Measurements from ENCODE around the gene TPCN1.

DNA sequence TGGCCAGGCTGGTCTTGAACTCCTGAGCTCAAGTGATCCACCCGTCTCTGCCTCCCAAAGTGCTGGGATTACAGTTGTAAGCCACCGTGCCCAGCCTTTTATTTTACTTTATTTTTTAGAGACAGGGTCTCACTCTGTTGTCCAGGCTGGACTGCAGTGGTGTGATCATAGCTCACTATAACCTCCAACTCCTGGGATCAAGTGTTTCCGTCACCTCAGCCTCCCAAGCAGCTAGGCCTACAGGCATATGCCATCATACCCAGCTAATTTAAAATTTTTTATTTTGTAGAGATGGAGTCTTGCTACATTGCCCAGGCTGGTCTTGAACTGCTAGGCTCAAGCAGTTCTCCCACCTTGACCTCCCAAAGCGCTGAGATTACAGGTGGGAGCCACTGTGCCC lies 3.7 kb downstream of the TPCN1 start:
- TF ChIP-seq, protein P1, sequence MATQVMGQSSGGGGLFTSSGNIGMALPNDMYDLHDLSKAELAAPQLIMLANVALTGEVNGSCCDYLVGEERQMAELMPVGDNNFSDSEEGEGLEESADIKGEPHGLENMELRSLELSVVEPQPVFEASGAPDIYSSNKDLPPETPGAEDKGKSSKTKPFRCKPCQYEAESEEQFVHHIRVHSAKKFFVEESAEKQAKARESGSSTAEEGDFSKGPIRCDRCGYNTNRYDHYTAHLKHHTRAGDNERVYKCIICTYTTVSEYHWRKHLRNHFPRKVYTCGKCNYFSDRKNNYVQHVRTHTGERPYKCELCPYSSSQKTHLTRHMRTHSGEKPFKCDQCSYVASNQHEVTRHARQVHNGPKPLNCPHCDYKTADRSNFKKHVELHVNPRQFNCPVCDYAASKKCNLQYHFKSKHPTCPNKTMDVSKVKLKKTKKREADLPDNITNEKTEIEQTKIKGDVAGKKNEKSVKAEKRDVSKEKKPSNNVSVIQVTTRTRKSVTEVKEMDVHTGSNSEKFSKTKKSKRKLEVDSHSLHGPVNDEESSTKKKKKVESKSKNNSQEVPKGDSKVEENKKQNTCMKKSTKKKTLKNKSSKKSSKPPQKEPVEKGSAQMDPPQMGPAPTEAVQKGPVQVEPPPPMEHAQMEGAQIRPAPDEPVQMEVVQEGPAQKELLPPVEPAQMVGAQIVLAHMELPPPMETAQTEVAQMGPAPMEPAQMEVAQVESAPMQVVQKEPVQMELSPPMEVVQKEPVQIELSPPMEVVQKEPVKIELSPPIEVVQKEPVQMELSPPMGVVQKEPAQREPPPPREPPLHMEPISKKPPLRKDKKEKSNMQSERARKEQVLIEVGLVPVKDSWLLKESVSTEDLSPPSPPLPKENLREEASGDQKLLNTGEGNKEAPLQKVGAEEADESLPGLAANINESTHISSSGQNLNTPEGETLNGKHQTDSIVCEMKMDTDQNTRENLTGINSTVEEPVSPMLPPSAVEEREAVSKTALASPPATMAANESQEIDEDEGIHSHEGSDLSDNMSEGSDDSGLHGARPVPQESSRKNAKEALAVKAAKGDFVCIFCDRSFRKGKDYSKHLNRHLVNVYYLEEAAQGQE (tag by site-specific recombination; IDR thresholded peaks at IDR 0.05) = no peak
- TF ChIP-seq, protein P2, sequence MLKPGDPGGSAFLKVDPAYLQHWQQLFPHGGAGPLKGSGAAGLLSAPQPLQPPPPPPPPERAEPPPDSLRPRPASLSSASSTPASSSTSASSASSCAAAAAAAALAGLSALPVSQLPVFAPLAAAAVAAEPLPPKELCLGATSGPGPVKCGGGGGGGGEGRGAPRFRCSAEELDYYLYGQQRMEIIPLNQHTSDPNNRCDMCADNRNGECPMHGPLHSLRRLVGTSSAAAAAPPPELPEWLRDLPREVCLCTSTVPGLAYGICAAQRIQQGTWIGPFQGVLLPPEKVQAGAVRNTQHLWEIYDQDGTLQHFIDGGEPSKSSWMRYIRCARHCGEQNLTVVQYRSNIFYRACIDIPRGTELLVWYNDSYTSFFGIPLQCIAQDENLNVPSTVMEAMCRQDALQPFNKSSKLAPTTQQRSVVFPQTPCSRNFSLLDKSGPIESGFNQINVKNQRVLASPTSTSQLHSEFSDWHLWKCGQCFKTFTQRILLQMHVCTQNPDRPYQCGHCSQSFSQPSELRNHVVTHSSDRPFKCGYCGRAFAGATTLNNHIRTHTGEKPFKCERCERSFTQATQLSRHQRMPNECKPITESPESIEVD (tag by site-specific recombination; IDR thresholded peaks at IDR 0.05) = no peak
- TF ChIP-seq GFI1B (tag by site-specific recombination; IDR thresholded peaks at IDR 0.05) (no peak), MYNN (tag by site-specific recombination; IDR thresholded peaks at IDR 0.05; ENCODE audit: borderline replicate concordance) (no peak)

Measured in HEK293 (cell line).